Measurements from ENCODE around the gene PRKCE. TPM values are rescaled to one million over a fixed set of nuclear protein-coding genes. Genes with fewer than 3 reads are reported as not detected.

PRKCE gene
- total and polyA plus RNA-seq, 2 experiments from 2014 or later, result 0.94 to 1.2 TPM

- no peak for TF ChIP-seq ZNF114 (CRISPR knock-in tag; IDR thresholded peaks at IDR 0.05)
- TF ChIP-seq STAT1 (IDR thresholded peaks at IDR 0.05; ENCODE audit: unreplicated experiment), result no peak
- no peak for TF ChIP-seq POLR2AphosphoS5 (IDR thresholded peaks at IDR 0.05; ENCODE audit: low read depth)
- TF ChIP-seq EZH2 (IDR thresholded peaks at IDR 0.05; ENCODE audit: low read depth, unreplicated experiment), result no peak
- Histone ChIP-seq H3K79me2 (replicated peaks; ENCODE audit: insufficient read depth) (no peaks in the 10 kb centered on the region), H4K20me1 (replicated peaks; ENCODE audit: insufficient read depth) (no peaks in the 10 kb centered on the region), H3K4me3 (no peak overlapping the region), H3K4me2 (no peak overlapping the region), H3K27ac (ENCODE audit: low read depth) (no peak overlapping the region), H3K36me3 (ENCODE audit: insufficient read depth) (no peaks in the 10 kb centered on the region), H3K9me2 (ENCODE audit: insufficient read depth) (no peaks in the 10 kb centered on the region), H3F3A (replicated peaks; ENCODE audit: low read depth) (no peaks in the 10 kb centered on the region), H3K4me1 (ENCODE audit: insufficient read depth) (no peaks in the 10 kb centered on the region; the same call in 1 of the 2 replicates), H3K27me3 (ENCODE audit: insufficient read depth) (no peaks in the 10 kb centered on the region), H2AFZ (no peak overlapping the region)
- Mint-ChIP-seq H3K27me3 (ENCODE audit: insufficient read depth, low read depth, poor library complexity) (no peaks in the 10 kb centered on the region), H3K9me3 (no peaks in the 10 kb centered on the region), H3K4me3 (no peak overlapping the region), H3K36me3 (ENCODE audit: low read depth) (no peaks in the 10 kb centered on the region), H3K4me1 (peaks cover 5% of the 10 kb centered on the region), H3K27ac (no peak overlapping the region)
- DNase-seq (ENCODE audit: low spot score), result no peak
- no peak for ATAC-seq
These were observed 417.2 kb downstream of the PRKCE start for GRCh38 chr2:46068636-46069035.

DNA sequence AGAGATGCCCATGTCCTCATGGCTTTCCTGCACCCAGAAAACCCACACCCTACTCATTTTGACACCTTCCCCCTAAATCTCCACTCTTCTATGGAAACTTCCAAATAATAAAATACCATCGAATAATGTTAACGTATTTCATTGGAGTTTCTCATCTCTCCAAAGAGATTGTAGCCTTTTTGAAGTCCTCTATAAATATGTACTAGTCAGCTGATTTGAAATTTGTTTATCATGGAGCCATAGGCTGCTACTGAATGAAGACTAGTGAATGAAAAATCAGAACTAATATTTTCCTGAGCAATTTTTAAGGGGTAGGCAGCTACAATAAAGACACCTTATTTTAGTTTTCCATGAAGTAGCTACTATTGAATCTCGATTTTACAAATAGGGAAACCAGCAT is 419.6 kb downstream of the PRKCE start:
- no peak overlapping the region for H3K4me3 ChIP-seq
- no peaks in the 10 kb centered on the region for H3K9me2 ChIP-seq (ENCODE audit: insufficient read depth)
- H3K4me1 ChIP-seq (ENCODE audit: insufficient read depth), result peaks cover 9% of the 10 kb centered on the region
- Mint-ChIP-seq H3K9me3 (no peaks in the 10 kb centered on the region), H3K27ac (no peak overlapping the region), H3K27me3 (ENCODE audit: insufficient read depth, low read depth, poor library complexity) (peaks cover 2% of the 10 kb centered on the region), H3K4me1 (peaks cover 15% of the 10 kb centered on the region), H3K4me3 (no peak overlapping the region), H3K36me3 (ENCODE audit: low read depth) (no peaks in the 10 kb centered on the region)
- ATAC-seq (no peak), DNase-seq (ENCODE audit: low spot score) (no peak)
- H3K79me2 ChIP-seq (replicated peaks; ENCODE audit: insufficient read depth), result no peaks in the 10 kb centered on the region
- no peaks in the 10 kb centered on the region for H3K27me3 ChIP-seq (ENCODE audit: insufficient read depth)
- H3K27ac ChIP-seq (ENCODE audit: low read depth), result no peak overlapping the region
- H3K36me3 ChIP-seq (ENCODE audit: insufficient read depth), result no peaks in the 10 kb centered on the region
- no peak overlapping the region for H2AFZ ChIP-seq
- H3F3A ChIP-seq (replicated peaks; ENCODE audit: low read depth), result no peaks in the 10 kb centered on the region
- H4K20me1 ChIP-seq (replicated peaks; ENCODE audit: insufficient read depth), result no peaks in the 10 kb centered on the region
- H3K4me2 ChIP-seq, result no peak overlapping the region
- TF ChIP-seq ETS1 (IDR thresholded peaks at IDR 0.05) (no peak), ZNF114 (CRISPR knock-in tag; IDR thresholded peaks at IDR 0.05) (no peak), EZH2phosphoT487 (IDR thresholded peaks at IDR 0.05; ENCODE audit: unreplicated experiment) (no peak), ZNF331 (CRISPR knock-in tag; IDR thresholded peaks at IDR 0.05; ENCODE audit: low read depth) (no peak), CTCF (conservative IDR thresholded peaks at IDR 0.05; ENCODE audit: low read depth in 2 of 2) (no peak), POLR2AphosphoS5 (IDR thresholded peaks at IDR 0.05; ENCODE audit: low read depth) (no peak), EZH2 (IDR thresholded peaks at IDR 0.05; ENCODE audit: low read depth, unreplicated experiment) (no peak), ZNF462 (CRISPR knock-in tag; IDR thresholded peaks at IDR 0.05) (no peak), CREB1 (CRISPR knock-in tag; IDR thresholded peaks at IDR 0.05; ENCODE audit: low read depth) (no peak), STAT1 (IDR thresholded peaks at IDR 0.05; ENCODE audit: unreplicated experiment) (no peak), NANOG (IDR thresholded peaks at IDR 0.05; ENCODE audit: borderline replicate concordance) (no peak)
